ENCODE measurements around the gene PIKFYVE.
"Not testable (repeated sequence)": the region's sequence is repeated elsewhere in the genome, so short reads cannot be mapped to it uniquely, and the experiment has no call there.

The PIKFYVE gene

GRCh38 chr2:208256192-208256782, 9.8 kb upstream of the PIKFYVE start:
- Histone ChIP-seq H3K4me3 (ENCODE audit: insufficient read depth, low read length, poor library complexity, severe bottlenecking) (no peak overlapping the region), H3K27ac (ENCODE audit: low read depth, low read length) (no peak overlapping the region), H3K4me2 (ENCODE audit: low read depth, low read length, poor library complexity, severe bottlenecking) (peak overlapping the region; percentile 55)

GRCh38 chr2:208256849-208257813, 8.9 kb upstream of the PIKFYVE start:
- not testable (repeated sequence) for H3K27ac ChIP-seq (ENCODE audit: low read depth, low read length); H3K79me2 ChIP-seq (ENCODE audit: insufficient read depth, low read length); H3K9ac ChIP-seq (ENCODE audit: low read length); H3K27me3 ChIP-seq (ENCODE audit: low read length); H3K36me3 ChIP-seq (ENCODE audit: low read length); H3K9me3 ChIP-seq (ENCODE audit: insufficient read depth, low read length); H4K20me1 ChIP-seq (ENCODE audit: low read depth, low read length); H3K4me3 ChIP-seq (ENCODE audit: insufficient read depth, low read length, poor library complexity, severe bottlenecking); H3K4me2 ChIP-seq (ENCODE audit: low read depth, low read length, poor library complexity, severe bottlenecking); H2AFZ ChIP-seq (ENCODE audit: low read depth, low read length, severe bottlenecking); H3K9me2 ChIP-seq (replicated peaks; ENCODE audit: insufficient read depth, low read length); H3F3A ChIP-seq (ENCODE audit: insufficient read depth)

More at GRCh38 chr2:208256192-208256782, 9.8 kb upstream of the PIKFYVE start:
- no peak overlapping the region for H2AFZ ChIP-seq (ENCODE audit: low read depth, low read length, severe bottlenecking)
- no peak overlapping the region for H3K9ac ChIP-seq (ENCODE audit: low read length)
- H3K9me3 ChIP-seq (ENCODE audit: insufficient read depth, low read length): no peaks in the 10 kb centered on the region
- H3F3A ChIP-seq (ENCODE audit: insufficient read depth): no peaks in the 10 kb centered on the region
- peak; percentile 36 for TF ChIP-seq CTCF (IDR thresholded peaks at IDR 0.05; ENCODE audit: insufficient read depth, low read length, poor library complexity, severe bottlenecking)
- TF ChIP-seq EZH2phosphoT487 (conservative IDR thresholded peaks at IDR 0.05; ENCODE audit: low read length): no peak
- H3K27me3 ChIP-seq (ENCODE audit: low read length): no peaks in the 10 kb centered on the region
- no peaks in the 10 kb centered on the region for H3K9me2 ChIP-seq (replicated peaks; ENCODE audit: insufficient read depth, low read length)
- peaks cover 12% of the 10 kb centered on the region; the same call in 1 of the 2 replicates for H3K36me3 ChIP-seq (ENCODE audit: low read length)
- peaks cover 9% of the 10 kb centered on the region; the same call in 1 of the 2 replicates for H3K79me2 ChIP-seq (ENCODE audit: insufficient read depth, low read length)
- H4K20me1 ChIP-seq (ENCODE audit: low read depth, low read length): no peaks in the 10 kb centered on the region

- peak overlapping the region; percentile 77 for H3K9ac ChIP-seq (ENCODE audit: low read length)
- peak overlapping the region; percentile 67 for H3K4me3 ChIP-seq (ENCODE audit: insufficient read depth, low read length, poor library complexity, severe bottlenecking)
- no peaks in the 10 kb centered on the region for H3K36me3 ChIP-seq (ENCODE audit: low read length)
- no peaks in the 10 kb centered on the region for H3K9me3 ChIP-seq (ENCODE audit: insufficient read depth, low read length)
- H2AFZ ChIP-seq (ENCODE audit: low read depth, low read length, severe bottlenecking): peak overlapping the region; percentile 87
- H3F3A ChIP-seq (ENCODE audit: insufficient read depth): peaks cover 17% of the 10 kb centered on the region
- no peaks in the 10 kb centered on the region for H3K9me2 ChIP-seq (replicated peaks; ENCODE audit: insufficient read depth, low read length)
- no peaks in the 10 kb centered on the region for H4K20me1 ChIP-seq (ENCODE audit: low read depth, low read length)
- H3K4me2 ChIP-seq (ENCODE audit: low read depth, low read length, poor library complexity, severe bottlenecking): peak overlapping the region; percentile 79
- H3K79me2 ChIP-seq (ENCODE audit: insufficient read depth, low read length): peaks cover 40% of the 10 kb centered on the region
- H3K27ac ChIP-seq (ENCODE audit: low read depth, low read length): peak overlapping the region; percentile 79
- no peaks in the 10 kb centered on the region for H3K27me3 ChIP-seq (ENCODE audit: low read length)
- TF ChIP-seq EZH2phosphoT487 (conservative IDR thresholded peaks at IDR 0.05; ENCODE audit: low read length) (no peak), CTCF (IDR thresholded peaks at IDR 0.05; ENCODE audit: insufficient read depth, low read length, poor library complexity, severe bottlenecking) (no peak)
Observed at GRCh38 chr2:208265371-208265800, 669 bp upstream of the PIKFYVE start.

- Histone ChIP-seq H3K9me2 (replicated peaks; ENCODE audit: insufficient read depth, low read length) (no peaks in the 10 kb centered on the region), H3K27ac (ENCODE audit: low read depth, low read length) (peak overlapping the region; percentile 79), H4K20me1 (ENCODE audit: low read depth, low read length) (no peaks in the 10 kb centered on the region), H2AFZ (ENCODE audit: low read depth, low read length, severe bottlenecking) (peak overlapping the region; percentile 57), H3F3A (ENCODE audit: insufficient read depth) (peaks cover 17% of the 10 kb centered on the region), H3K4me3 (ENCODE audit: insufficient read depth, low read length, poor library complexity, severe bottlenecking) (peak overlapping the region; percentile 67), H3K4me2 (ENCODE audit: low read depth, low read length, poor library complexity, severe bottlenecking) (peak overlapping the region; percentile 79), H3K36me3 (ENCODE audit: low read length) (no peaks in the 10 kb centered on the region), H3K79me2 (ENCODE audit: insufficient read depth, low read length) (peaks cover 42% of the 10 kb centered on the region), H3K9me3 (ENCODE audit: insufficient read depth, low read length) (no peaks in the 10 kb centered on the region), H3K27me3 (ENCODE audit: low read length) (no peaks in the 10 kb centered on the region), H3K9ac (ENCODE audit: low read length) (peak overlapping the region; percentile 77)
- TF ChIP-seq EZH2phosphoT487 (conservative IDR thresholded peaks at IDR 0.05; ENCODE audit: low read length) (no peak), CTCF (IDR thresholded peaks at IDR 0.05; ENCODE audit: insufficient read depth, low read length, poor library complexity, severe bottlenecking) (no peak)
Observed at GRCh38 chr2:208266553-208266893, 468 bp downstream of the PIKFYVE start.
